A549 (cell line): ENCODE results near the gene COX4I1. TPM values are rescaled to one million over a fixed set of nuclear protein-coding genes. Genes with fewer than 3 reads are reported as not detected.

Source experiments
- ATAC-seq, 2 experiments: fragments of 200-7000 bp in 1 of 2; fragments of >200 bp in 1 of 2; cut with Nextera tagmentation in 1 of 2; cut with Tn5 transposase in 1 of 2; 3 replicates each; pipeline versions ENCODE4 v1.8.0 to v1.9.1; 2018 to 2020; ENCODE audit warnings: mild to moderate bottlenecking in 1 of 2, moderate library complexity in 1 of 2
- CTCF ChIA-PET: fragments of 300-600 bp; sonication (Branson Sonifier 250); formaldehyde crosslinking; extraction: SDS; loops from one replicate; lab custom pipeline; 2021; ENCODE audit warnings: antibody characterized with exemption, inconsistent platforms; lab: Yijun Ruan, JAX
- POLR2A ChIA-PET: fragments of 350-600 bp; formaldehyde crosslinking; extraction: SDS; loops from one replicate; lab custom pipeline; 2021; ENCODE audit warnings: antibody characterized with exemption, inconsistent platforms; lab: Yijun Ruan, JAX
- DNase-seq, 2 experiments: peaks; one replicate each; pipeline versions ENCODE4 v3.0.0 to v3.0.0-alpha.2; 2011 to 2016; ENCODE audit warnings: low read depth in 1 of 2, low spot score in 1 of 2
- FAIRE-seq: peaks from 2 replicates; lab custom pipeline; 2011; peaks lifted over from hg19 to GRCh38; lab: Jason Lieb, UNC
- H3K27ac ChIP-seq, 2 experiments: fragments of >200 bp; sonication (Bioruptor Twin); formaldehyde crosslinking; 3 replicates each; pipeline ENCODE4 v1.5.1; 2016 to 2017
- H3K4me1 ChIP-seq: fragments of >200 bp; sonication (Bioruptor Twin); formaldehyde crosslinking; 3 replicates; pipeline ENCODE4 v1.6.1; 2016
- H3K4me2 ChIP-seq: fragments of >200 bp; sonication (Bioruptor Twin); formaldehyde crosslinking; 3 replicates; pipeline ENCODE4 v1.6.1; 2016
- H3K4me3 ChIP-seq: fragments of >200 bp; sonication (Bioruptor Twin); formaldehyde crosslinking; 3 replicates; pipeline ENCODE4 v1.5.1; 2016
- H3K9me3 ChIP-seq: fragments of >200 bp; sonication (Bioruptor Twin); formaldehyde crosslinking; 3 replicates; pipeline ENCODE4 v1.6.1; 2016
- BHLHE40 ChIP-seq: IDR thresholded peaks from 2 replicates; pipeline ENCODE4 v1.6.1; 2012; ENCODE audit warnings: low read depth, low read length, inconsistent platforms
- CHD2 ChIP-seq: fragments of 150-350 bp; IDR thresholded peaks from 2 replicates; pipeline ENCODE4 v1.6.1; 2014; ENCODE audit warnings: low read length; ENCODE audit not compliant: partially characterized antibody
- CHD4 ChIP-seq: fragments of 200-600 bp; sonication (generic); IDR thresholded peaks from 2 replicates; pipeline ENCODE4 v1.6.1; 2016; ENCODE audit warnings: antibody characterized with exemption, mild to moderate bottlenecking, borderline replicate concordance
- ELK1 ChIP-seq: fragments of 150-350 bp; IDR thresholded peaks from 2 replicates; pipeline ENCODE4 v1.6.1; 2014; ENCODE audit warnings: low read depth, mild to moderate bottlenecking, low read length
- FOSB ChIP-seq: fragments of 250-450 bp; sonication (Bioruptor Pico); IDR thresholded peaks from 2 replicates; pipeline ENCODE4 v1.5.0; 2020; ENCODE audit warnings: mild to moderate bottlenecking, moderate library complexity
- HDAC2 ChIP-seq: fragments of 200-600 bp; sonication (generic); IDR thresholded peaks from 2 replicates; pipeline ENCODE4 v1.6.1; 2016
- HEYL ChIP-seq: fragments of 250-450 bp; sonication (Bioruptor Pico); IDR thresholded peaks from 2 replicates; pipeline ENCODE4 v1.8.0; 2021; ENCODE audit warnings: mild to moderate bottlenecking, moderate library complexity
- HOXA7 ChIP-seq: fragments of 250-450 bp; sonication (Bioruptor Pico); IDR thresholded peaks from 2 replicates; pipeline ENCODE4 v1.5.0; 2020; ENCODE audit warnings: mild to moderate bottlenecking, moderate library complexity
- HOXB13 ChIP-seq: fragments of 250-450 bp; sonication (Bioruptor Pico); IDR thresholded peaks from 2 replicates; pipeline ENCODE4 v1.5.0; 2020; ENCODE audit warnings: low read depth, mild to moderate bottlenecking, moderate library complexity
- JUN ChIP-seq, 2 experiments: fragments of >200 bp; sonication (Bioruptor Twin); formaldehyde crosslinking; IDR thresholded peaks; 2 replicates in 1 of 2; 3 replicates in 1 of 2; pipeline ENCODE4 v1.6.1; 2016 to 2017
- KDM1A ChIP-seq: fragments of 200-600 bp; sonication (generic); IDR thresholded peaks from 2 replicates; pipeline ENCODE4 v1.6.1; 2016; ENCODE audit warnings: low read depth, mild to moderate bottlenecking
- MYC ChIP-seq: IDR thresholded peaks from 2 replicates; pipeline ENCODE4 v1.6.1; 2012; ENCODE audit warnings: mild to moderate bottlenecking, inconsistent platforms, low read length, improper control_type of control experiment, borderline replicate concordance
- NFE2L2 ChIP-seq: fragments of 150-350 bp; conservative IDR thresholded peaks from 2 replicates; pipeline ENCODE4 v1.6.1; 2014; ENCODE audit warnings: low read length
- NR3C1 ChIP-seq: fragments of >200 bp; sonication (Bioruptor Twin); formaldehyde crosslinking; IDR thresholded peaks from 3 replicates; pipeline ENCODE4 v1.6.1; 2017
- POLR2AphosphoS2 ChIP-seq: conservative IDR thresholded peaks from 2 replicates; pipeline ENCODE4 v1.6.1; 2012; ENCODE audit warnings: low read length, improper control_type of control experiment, inconsistent platforms
- RFX5 ChIP-seq: fragments of 450-650 bp; IDR thresholded peaks from 2 replicates; pipeline ENCODE4 v1.7.1; 2014; ENCODE audit warnings: antibody characterized with exemption, mild to moderate bottlenecking, moderate library complexity
- SMC3 ChIP-seq: fragments of >200 bp; sonication (Bioruptor Twin); formaldehyde crosslinking; IDR thresholded peaks from 3 replicates; pipeline ENCODE4 v1.6.1; 2018; ENCODE audit warnings: inconsistent platforms
- TFCP2L1 ChIP-seq: fragments of 250-450 bp; sonication (Bioruptor Pico); IDR thresholded peaks from 2 replicates; pipeline ENCODE4 v1.5.0; 2021; ENCODE audit warnings: mild to moderate bottlenecking
- TP53 ChIP-seq: fragments of 250-450 bp; sonication (Bioruptor Pico); IDR thresholded peaks from 2 replicates; pipeline ENCODE4 v1.5.0; 2021; ENCODE audit warnings: mild to moderate bottlenecking, moderate library complexity
- ZC3H11A ChIP-seq: fragments of 450-650 bp; IDR thresholded peaks from 2 replicates; pipeline ENCODE4 v1.6.1; 2014; ENCODE audit warnings: antibody characterized with exemption, mild to moderate bottlenecking
- ZNF302 ChIP-seq: fragments of 250-450 bp; sonication (Bioruptor Pico); IDR thresholded peaks from 2 replicates; pipeline ENCODE4 v1.9.0; 2021; ENCODE audit warnings: inconsistent platforms, mild to moderate bottlenecking, moderate library complexity
- WGBS: methylation state at CpG from one replicate; pipeline ENCODE4 v1.1.6; 2017; ENCODE audit errors: missing lambda C conversion rate; 5-methylcytosine and 5-hydroxymethylcytosine counted together
- polyA plus RNA-seq, 4 experiments: library from polyadenylated mRNA; depleted of rRNA in 3 of 4; stranded (reverse); fragments of >200 nt; fragmentation: RNase III in 1 of 4; extraction: RNeasy Plus Mini Kit Qiagen cat#74134 plus additional on column Dnase treatment in 1 of 4; gene quantifications; 2 replicates in 3 of 4; 3 replicates in 1 of 4; pipeline ENCODE4 v1.2.3, GENCODE V29; 2011 to 2017
- TF ChIP-seq, protein P1 (sequence below): fragments of 450-650 bp; IDR thresholded peaks from 2 replicates; pipeline ENCODE4 v1.6.1; 2014; ENCODE audit warnings: antibody characterized with exemption
- TF ChIP-seq, protein P2 (sequence below): fragments of >200 bp; sonication (Bioruptor Twin); formaldehyde crosslinking; IDR thresholded peaks from 3 replicates; pipeline ENCODE4 v1.6.1; 2016
- TF ChIP-seq, protein P3 (sequence below): fragments of 200-600 bp; sonication (generic); IDR thresholded peaks from 2 replicates; pipeline ENCODE4 v1.6.1; 2016; ENCODE audit warnings: antibody characterized with exemption, mild to moderate bottlenecking, moderate library complexity
- TF ChIP-seq, protein P4 (sequence below): IDR thresholded peaks from 2 replicates; pipeline ENCODE4 v1.6.1; 2012; ENCODE audit warnings: low read depth, borderline replicate concordance

COX4I1 gene
- polyA plus RNA-seq, 2 of the 4 experiments (the other 2 are of a cell fraction), result 783 to 929 TPM

DNA sequence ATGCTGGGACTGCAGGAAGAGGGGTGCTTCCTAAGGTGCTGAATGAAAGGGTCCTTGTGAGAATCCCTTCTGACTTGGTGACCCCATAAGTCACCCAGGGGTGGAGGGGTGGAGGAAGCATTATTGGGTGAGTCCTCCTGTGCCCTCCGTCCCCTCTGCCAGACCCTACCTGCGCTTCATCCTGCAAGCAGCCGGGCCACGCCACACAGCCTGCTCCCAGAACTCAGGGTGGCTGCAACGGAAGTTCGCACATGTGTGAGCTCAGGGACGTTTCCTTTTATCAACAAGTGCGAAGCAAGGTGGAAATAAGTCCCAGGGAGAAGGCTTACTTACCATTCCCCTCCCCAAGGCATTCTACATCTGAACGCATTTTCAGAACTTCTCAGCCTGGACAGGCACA, 40.9 kb downstream of the COX4I1 start:
- DNase-seq, result no peak
- WGBS, result 61% methylated on average over 9 of the region's 9 CpGs
- TF ChIP-seq HOXA7 (CRISPR knock-in tag) (no peak), HEYL (CRISPR knock-in tag) (no peak), SMC3 (no peak), NFE2L2 (no peak), CHD2 (no peak)
- TF ChIP-seq, protein P1, sequence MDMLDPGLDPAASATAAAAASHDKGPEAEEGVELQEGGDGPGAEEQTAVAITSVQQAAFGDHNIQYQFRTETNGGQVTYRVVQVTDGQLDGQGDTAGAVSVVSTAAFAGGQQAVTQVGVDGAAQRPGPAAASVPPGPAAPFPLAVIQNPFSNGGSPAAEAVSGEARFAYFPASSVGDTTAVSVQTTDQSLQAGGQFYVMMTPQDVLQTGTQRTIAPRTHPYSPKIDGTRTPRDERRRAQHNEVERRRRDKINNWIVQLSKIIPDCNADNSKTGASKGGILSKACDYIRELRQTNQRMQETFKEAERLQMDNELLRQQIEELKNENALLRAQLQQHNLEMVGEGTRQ, result no peak
- Histone ChIP-seq H3K4me1 (no peaks in the 10 kb centered on the region), H3K27ac (no peak overlapping the region), H3K9me3 (no peaks in the 10 kb centered on the region), H3K4me2 (no peak overlapping the region), H3K4me3 (no peak overlapping the region)
- POLR2A ChIA-PET, result no interaction called here
- no peak for FAIRE-seq
- CTCF ChIA-PET, result interaction anchor here (1.5 to 14.3 kb wide), 2 partner anchors 13 to 20 kb away, joined by 3 to 126 read pairs; no protein-coding TSS in a partner anchor
- ATAC-seq, result no peak

- ATAC-seq (no peak), DNase-seq (no peak), FAIRE-seq (no peak)
- WGBS, result 69% methylated on average over 9 of the region's 10 CpGs
- ChIA-PET POLR2A (no interaction called here), CTCF (interaction anchor here (1.5 to 14.3 kb wide), 2 partner anchors 13 to 20 kb away, joined by 3 to 126 read pairs; no protein-coding TSS in a partner anchor)
- TF ChIP-seq CHD2 (no peak), HOXA7 (CRISPR knock-in tag) (no peak), TP53 (CRISPR knock-in tag) (no peak), KDM1A (no peak), RFX5 (no peak), JUN (IDR thresholded peaks at IDR 0.05) (no peak), HOXB13 (CRISPR knock-in tag) (no peak), ZNF302 (CRISPR knock-in tag) (no peak), ZC3H11A (no peak), ELK1 (no peak), MYC (no peak), NR3C1 (no peak), HDAC2 (no peak)
- TF ChIP-seq, protein P1, result no peak
- TF ChIP-seq, protein P2, sequence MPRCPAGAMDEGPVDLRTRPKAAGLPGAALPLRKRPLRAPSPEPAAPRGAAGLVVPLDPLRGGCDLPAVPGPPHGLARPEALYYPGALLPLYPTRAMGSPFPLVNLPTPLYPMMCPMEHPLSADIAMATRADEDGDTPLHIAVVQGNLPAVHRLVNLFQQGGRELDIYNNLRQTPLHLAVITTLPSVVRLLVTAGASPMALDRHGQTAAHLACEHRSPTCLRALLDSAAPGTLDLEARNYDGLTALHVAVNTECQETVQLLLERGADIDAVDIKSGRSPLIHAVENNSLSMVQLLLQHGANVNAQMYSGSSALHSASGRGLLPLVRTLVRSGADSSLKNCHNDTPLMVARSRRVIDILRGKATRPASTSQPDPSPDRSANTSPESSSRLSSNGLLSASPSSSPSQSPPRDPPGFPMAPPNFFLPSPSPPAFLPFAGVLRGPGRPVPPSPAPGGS, result no peak
- Histone ChIP-seq H3K4me2 (no peak overlapping the region), H3K4me1 (no peaks in the 10 kb centered on the region), H3K9me3 (no peaks in the 10 kb centered on the region), H3K27ac (no peak overlapping the region), H3K4me3 (no peak overlapping the region)
These were observed 41.3 kb downstream of the COX4I1 start for GRCh38 chr16:85840801-85841200.

- TF ChIP-seq POLR2AphosphoS2 (no peak), TFCP2L1 (CRISPR knock-in tag) (no peak), BHLHE40 (no peak), JUN (IDR thresholded peaks at IDR 0.05) (no peak), CHD4 (no peak), TP53 (CRISPR knock-in tag) (no peak), HDAC2 (no peak), FOSB (no peak)
- TF ChIP-seq, protein P3, sequence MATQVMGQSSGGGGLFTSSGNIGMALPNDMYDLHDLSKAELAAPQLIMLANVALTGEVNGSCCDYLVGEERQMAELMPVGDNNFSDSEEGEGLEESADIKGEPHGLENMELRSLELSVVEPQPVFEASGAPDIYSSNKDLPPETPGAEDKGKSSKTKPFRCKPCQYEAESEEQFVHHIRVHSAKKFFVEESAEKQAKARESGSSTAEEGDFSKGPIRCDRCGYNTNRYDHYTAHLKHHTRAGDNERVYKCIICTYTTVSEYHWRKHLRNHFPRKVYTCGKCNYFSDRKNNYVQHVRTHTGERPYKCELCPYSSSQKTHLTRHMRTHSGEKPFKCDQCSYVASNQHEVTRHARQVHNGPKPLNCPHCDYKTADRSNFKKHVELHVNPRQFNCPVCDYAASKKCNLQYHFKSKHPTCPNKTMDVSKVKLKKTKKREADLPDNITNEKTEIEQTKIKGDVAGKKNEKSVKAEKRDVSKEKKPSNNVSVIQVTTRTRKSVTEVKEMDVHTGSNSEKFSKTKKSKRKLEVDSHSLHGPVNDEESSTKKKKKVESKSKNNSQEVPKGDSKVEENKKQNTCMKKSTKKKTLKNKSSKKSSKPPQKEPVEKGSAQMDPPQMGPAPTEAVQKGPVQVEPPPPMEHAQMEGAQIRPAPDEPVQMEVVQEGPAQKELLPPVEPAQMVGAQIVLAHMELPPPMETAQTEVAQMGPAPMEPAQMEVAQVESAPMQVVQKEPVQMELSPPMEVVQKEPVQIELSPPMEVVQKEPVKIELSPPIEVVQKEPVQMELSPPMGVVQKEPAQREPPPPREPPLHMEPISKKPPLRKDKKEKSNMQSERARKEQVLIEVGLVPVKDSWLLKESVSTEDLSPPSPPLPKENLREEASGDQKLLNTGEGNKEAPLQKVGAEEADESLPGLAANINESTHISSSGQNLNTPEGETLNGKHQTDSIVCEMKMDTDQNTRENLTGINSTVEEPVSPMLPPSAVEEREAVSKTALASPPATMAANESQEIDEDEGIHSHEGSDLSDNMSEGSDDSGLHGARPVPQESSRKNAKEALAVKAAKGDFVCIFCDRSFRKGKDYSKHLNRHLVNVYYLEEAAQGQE, result no peak
- TF ChIP-seq, protein P4, sequence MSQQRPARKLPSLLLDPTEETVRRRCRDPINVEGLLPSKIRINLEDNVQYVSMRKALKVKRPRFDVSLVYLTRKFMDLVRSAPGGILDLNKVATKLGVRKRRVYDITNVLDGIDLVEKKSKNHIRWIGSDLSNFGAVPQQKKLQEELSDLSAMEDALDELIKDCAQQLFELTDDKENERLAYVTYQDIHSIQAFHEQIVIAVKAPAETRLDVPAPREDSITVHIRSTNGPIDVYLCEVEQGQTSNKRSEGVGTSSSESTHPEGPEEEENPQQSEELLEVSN, result no peak
- no peaks in the 10 kb centered on the region for H3K9me3 ChIP-seq
- DNase-seq (no peak), FAIRE-seq (no peak), ATAC-seq (no peak)
- H3K4me1 ChIP-seq, result no peaks in the 10 kb centered on the region
- no peak overlapping the region for H3K4me3 ChIP-seq
- ChIA-PET CTCF (interaction anchor here (1.3 to 14.3 kb wide), 2 partner anchors 22 to 145 kb away, joined by 3 to 126 read pairs; no protein-coding TSS in a partner anchor), POLR2A (no interaction called here)
- no peak overlapping the region for H3K4me2 ChIP-seq
- 48% methylated on average over 8 of the region's 9 CpGs for WGBS
- no peak overlapping the region for H3K27ac ChIP-seq
These were observed 42.9 kb downstream of the COX4I1 start for GRCh38 chr16:85842435-85842834.
